Epithelial cell of prostate (primary cell): ENCODE data around the gene TEAD4.

Experiments
- DNase-seq: peaks from one replicate; pipeline ENCODE4 v3.0.0-alpha.2; 2011; ENCODE audit warnings: low read depth, low spot score
- H3K27ac ChIP-seq: fragments of 450-650 bp; 2 replicates; pipeline ENCODE4 v1.5.1; 2017; ENCODE audit warnings: mild to moderate bottlenecking

TEAD4 gene

DNA sequence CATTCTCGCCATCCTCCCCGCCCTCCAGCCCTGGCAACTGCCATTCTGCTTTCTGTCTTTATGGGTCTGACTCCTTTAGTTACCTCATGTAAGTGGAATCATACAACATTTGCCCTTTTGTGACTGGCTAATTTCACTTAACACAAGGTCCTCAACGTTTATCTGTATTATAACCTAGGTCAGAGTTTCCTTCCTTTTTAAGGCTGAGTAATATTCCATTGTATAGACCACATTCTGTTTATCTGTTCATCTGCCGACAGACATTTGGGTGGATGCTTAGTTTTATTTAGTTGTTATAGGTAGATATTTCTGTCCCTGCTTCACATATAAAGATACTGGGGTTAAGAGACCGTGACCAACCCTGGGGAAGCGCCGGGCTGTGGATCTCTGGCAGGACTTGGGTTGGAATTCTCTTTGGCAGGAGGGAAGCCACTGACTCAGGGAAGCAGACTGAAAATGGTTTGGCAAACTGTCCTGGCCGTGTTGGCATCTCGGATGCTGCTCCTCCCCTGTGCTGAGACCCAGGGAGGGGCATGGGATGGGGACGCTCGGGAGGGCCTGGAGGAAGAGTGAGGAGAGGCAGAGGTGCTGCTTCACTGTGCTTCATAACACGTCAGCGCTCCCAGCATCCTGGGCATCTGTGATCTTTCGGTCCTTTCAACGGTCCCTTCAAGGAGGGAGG lies 38.9 kb downstream of the TEAD4 start:
- no peak for DNase-seq
- no peak overlapping the region for H3K27ac ChIP-seq

DNA sequence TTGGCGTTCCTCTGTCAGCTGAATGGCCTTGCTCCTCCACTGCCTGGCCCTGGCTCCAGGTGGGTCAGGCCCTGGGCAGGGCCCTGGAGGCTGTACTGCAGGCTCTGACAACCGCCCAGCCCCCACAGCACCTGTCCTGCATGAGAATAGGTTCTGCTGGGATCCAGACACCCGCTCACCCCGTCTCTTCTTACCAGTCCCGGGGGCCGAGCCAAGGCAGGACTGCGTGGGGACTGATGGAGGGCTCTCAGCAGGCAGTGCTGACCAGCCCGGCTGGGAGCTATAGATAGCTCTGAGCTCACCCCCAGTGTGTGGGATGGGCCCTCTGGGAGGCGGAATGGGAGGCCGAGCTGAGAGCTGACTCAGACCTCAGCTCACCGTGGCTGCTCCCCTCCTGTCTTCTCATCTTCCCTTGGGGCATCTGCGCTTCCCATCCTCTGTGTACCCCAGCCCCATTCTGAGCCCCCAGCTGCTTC lies 39.6 kb downstream of the TEAD4 start:
- DNase-seq: no peak
- H3K27ac ChIP-seq: no peak overlapping the region

DNA sequence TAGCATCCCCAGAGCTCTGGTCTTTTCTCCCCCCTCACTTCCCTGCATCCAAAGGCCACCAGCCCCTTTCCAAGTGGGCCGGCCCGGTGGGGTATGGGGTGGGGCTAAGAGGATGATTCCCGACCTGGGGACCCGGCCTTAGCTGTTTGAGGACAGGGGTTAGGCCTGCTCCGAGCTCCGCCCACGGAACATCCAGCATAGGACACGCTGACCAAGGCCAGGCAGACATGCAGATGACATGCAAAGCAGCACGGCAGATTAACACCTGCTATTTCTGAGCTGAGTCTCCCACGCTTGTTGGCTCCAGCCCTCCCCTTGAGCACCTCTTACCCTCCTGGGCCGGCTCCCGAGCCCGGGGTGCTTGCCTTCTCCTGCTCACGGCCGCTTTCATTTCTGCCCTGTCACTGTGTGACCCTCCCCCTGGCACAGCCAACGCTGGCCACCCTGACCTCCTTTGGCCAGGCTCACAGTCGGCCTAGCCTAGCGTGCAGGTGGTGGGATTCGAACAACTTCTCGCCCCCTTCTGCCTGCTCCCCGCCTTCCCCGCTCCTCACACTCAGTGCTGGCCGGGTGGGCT lies 40.2 kb downstream of the TEAD4 start:
- no peak for DNase-seq
- no peak overlapping the region for H3K27ac ChIP-seq

DNA sequence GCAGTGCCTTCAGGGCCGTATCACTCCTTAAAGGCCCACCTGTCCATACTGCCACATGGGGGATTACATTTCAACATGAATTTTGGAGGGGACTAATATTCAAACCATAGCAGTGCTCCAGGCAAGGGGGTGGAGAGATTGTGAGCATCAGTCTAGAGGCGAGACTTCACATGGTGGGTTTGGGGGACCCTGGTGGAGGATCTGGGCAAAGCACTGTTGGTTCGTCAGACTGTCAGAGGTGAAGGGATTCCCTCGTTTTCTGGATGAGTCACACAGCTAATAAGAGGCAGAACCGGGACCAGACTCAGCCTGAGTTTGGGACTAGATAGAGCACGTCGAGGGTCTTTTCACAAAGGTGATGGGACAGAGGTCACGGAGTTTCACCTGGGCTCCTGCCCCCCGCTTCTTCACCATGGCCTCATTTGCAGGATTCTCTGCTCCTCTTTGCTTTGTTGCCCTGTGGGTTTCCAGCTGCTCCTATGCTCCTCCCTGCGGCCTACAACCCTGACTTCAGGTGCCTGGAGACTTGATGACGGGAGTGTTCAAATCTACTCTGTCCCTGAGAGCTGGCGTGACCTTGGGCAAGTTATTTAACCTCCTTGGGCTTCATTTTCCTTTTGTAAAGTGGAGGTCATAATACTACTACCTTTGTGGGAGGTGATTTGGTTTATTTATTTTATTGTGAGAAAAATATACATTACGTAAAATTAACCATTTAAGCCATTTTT lies 41.5 kb downstream of the TEAD4 start:
- no peak overlapping the region for H3K27ac ChIP-seq
- DNase-seq: no peak

DNA sequence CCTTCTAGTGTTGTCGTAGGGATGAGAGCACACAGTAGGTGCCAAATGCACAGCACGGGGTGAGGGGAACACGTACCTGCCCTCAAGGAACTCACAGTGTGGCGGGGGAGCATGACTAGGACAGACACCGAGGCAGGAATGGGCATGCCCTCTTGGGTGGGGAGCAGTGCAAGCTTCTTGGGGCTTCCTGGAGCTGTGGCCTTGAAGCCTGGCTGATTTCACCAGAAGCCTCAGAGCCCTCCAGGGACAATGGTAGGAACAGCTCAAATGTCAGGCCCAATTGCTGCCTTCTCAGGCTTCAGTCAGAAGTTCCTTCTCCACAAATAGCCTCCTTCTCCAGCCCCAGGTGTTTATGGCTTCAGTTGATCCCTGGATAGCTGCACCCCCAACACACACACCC lies 43.4 kb downstream of the TEAD4 start:
- no peak overlapping the region for H3K27ac ChIP-seq
- no peak for DNase-seq

DNA sequence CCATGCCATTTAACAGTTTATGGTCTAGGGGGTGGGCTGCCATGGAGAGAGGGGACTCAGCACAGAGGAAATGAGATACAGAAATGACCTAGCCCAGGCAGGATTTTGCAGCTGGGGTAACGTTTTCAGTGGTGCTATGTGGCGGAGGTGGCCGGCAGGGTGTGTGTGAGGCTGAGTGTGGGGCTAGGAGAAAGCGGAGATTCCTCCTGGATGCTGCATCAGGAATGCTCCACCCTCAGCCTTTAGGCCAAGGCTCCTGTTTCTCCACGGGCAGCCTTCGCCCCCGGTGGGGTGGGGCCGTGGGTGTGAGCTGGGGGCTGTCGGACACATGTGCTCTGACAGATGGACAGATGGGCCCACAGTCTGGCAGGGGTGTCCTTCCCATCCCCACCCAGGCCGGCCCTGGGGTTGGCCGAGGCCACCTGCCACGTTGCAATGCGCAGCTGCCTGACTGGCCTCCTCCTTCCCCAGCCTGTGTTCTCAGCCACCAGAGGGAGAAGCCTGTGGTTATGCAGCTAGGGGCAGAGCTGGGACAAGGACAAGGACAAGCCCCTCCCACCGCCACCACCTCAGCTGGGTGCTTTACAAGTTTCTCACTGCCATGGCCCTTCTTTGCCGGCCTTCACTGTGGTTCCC lies 44.3 kb downstream of the TEAD4 start:
- H3K27ac ChIP-seq: no peak overlapping the region
- DNase-seq: no peak

DNA sequence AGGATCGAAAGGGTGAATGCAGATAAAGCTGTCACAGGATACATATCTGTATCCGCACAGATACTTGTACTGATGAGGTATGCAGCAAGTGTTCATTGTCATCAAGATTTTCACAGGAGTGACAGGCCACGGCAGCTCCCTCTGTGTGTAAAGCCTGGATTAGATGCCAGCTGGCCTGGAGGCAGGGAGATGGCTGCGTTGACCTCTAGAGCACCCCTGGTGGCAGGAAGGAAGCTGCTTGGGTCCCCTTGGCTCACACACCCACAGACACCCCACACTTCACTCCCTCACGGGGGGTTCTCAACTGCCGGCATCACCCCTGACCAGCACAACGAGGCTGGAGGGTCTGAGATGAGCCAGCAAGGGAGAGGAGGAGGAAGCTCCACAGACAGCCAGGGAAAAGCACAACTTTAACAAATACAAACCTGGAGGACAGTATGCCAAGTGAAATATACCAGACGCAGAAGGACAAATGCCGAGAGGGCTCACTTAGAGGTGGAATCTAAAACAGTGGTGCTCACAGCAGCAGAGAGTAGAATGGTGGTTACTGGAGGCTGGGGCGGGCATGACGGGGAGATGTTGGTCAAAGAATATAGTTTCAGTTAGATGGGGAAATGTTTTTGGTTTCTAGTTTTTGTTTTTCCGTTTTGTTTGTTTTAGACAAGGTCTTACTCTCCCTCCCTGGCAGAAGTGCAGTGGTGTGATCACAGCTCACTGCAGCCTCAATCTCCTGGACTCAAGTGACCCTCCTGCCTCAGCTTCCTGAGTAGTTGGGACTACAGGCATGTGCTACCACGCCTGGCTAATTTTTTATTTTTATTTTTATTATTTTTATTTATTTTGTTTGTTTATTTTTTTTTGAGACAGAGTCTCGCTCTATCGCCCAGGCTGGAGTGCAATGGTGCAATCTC lies 45.7 kb downstream of the TEAD4 start:
- DNase-seq: no peak
- no peak overlapping the region for H3K27ac ChIP-seq

DNA sequence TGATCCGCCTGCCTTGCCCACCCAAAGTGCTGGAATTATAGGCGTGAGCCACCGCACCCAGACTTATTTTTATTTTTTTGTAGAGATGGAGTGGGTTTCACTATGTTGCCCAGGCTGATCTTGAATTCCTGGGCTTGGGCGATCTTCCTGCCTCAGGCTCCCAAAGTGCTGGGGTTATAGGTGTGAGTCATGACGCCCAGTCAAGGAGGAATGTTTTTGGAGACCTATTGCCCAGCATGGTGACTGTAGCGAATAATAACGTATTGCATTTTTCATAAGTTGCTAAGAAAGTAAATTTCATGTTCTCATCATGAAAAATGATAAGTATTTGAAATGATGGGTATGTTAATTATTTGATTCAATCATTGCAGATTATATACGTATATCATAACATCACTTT lies 46.5 kb downstream of the TEAD4 start:
- no peak for DNase-seq
- no peak overlapping the region for H3K27ac ChIP-seq

DNA sequence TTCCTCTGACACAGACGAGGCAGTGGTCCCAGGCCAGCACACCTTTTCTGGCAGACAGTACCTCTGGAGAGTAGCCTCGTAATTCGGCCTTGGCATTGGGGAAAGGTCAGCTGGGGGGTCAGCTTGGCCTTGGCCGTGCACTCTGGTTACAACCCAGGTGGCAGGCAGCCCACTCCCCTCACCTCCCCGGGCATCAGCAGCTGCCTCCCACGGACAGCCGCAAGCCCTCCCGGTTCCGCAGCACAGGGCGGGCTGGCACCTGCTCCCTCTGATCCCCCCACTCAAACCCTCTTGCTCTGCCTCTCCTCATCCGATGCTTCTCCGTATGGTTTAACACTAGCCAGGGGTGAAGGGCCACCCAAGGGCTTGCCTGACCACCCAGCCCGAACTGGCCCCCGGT lies 50.6 kb downstream of the TEAD4 start:
- no peak overlapping the region for H3K27ac ChIP-seq
- DNase-seq: no peak

DNA sequence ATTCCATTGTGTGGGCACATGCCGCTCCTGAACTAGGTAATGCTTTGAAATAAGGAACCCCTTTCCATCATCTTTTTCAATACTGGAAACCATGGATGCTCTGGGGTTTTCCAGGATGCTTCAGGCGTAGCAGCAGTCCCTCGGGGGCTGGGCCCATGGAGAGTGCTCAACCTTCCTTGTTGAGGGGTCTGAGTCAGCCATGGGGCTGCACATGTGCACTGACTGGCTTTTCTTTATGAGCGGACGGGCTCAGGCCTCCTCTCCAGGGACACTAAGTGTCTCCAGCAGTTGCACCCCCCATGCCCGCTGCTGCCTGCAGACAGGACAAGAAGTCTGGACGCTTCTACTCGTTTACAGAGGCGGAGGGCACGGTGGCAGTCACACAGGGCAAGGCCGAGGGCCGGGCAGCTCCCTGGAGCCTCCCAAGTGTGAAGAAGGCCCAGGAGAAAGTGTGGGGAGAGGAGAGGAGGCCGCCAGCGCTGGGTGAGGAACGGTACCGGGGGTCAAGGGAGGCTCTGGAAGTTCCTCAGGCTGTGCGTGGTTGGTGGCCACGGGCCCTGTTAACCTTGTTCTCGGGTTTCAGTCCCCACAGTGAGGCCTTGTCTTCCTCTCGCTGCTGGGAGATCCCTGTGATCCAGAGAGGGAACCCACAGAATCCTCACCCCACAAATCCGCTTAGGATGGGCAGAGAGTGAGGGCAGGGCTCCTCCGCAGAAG lies 51.2 kb downstream of the TEAD4 start:
- no peak overlapping the region for H3K27ac ChIP-seq
- no peak for DNase-seq

DNA sequence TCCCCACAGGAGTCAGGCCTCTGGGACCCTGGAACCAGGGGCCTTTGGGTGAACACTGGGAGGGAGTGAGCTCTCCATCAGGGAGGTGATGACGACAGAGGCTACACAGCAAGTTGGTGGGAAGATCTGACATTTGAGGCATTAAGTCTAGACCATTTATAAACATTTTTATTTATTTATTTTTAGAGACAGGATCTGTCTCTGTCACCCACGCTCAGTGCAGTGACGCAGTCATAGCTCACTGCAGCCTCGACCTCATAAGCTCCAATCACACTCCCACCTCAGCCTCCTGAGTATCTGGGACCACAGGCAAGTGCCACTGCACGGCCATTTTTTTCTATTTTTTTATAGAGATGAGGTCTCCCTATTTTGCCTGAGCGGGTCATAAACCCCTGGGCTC lies 53.6 kb downstream of the TEAD4 start:
- no peak overlapping the region for H3K27ac ChIP-seq

DNA sequence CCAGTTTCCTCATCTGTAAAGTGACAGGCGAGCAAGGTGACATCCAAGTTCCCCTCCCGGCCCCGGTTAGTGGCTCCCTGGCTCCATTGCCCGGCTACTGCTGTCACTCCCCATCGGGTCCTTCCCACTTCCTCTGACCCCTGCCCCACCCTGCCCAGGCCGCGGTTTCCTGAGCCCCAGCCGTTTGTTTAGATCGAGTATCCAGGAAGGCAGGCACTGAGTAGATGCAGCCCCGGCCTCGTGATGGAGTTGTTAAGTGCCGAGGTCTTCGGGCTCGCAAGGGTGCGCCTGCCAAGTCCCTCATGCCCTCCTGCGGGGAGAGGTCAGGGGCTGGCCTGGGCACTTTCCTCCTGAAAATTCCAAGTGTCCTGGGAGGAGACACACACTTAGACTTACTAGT lies 55.4 kb downstream of the TEAD4 start:
- no peak overlapping the region for H3K27ac ChIP-seq
- no peak for DNase-seq

More for the DNA sequence above, 53.6 kb downstream of the TEAD4 start:
- no peak for DNase-seq

DNA sequence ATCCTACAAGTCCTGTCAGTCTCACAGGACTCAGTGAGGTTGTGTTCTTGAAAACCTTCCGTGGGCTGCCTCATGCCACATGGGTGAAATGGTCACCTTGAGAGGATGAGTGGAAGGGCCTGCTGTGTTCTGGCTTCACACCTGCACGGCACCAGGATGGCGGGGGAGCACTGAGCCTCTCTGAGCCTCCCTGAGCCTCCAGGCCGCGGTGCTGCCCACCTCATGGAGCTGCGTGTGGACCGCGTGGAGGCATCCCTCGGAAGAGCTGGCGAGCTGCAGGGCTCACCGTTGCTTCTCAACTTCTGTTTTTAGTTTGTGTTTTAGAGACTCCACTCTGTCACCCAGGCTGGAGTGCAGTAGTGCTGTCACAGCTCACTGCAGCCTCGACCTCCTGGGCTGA lies 56.2 kb downstream of the TEAD4 start:
- DNase-seq: no peak

DNA sequence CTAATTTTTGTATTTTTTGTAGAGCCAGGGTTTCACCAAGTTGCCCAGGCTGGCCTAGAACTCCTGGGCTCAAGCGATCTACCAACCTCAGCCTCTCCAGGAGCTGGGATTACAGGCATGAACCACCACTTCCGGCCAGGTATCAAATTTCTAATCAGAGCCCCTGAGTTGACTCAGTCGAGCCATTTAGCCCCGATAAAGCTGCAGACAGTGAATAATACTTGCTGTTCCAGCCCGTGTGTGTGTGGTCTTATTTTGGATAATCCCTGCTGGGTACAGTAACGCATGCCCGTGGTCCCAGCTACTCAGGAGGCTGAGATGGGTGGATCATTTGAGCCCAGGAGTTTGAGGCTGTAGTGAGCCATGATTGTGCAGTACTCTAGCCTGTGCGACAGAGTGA lies 57.0 kb downstream of the TEAD4 start:
- no peak for DNase-seq
- H3K27ac ChIP-seq: no peak overlapping the region

More for the DNA sequence above, 56.2 kb downstream of the TEAD4 start:
- H3K27ac ChIP-seq: no peak overlapping the region

DNA sequence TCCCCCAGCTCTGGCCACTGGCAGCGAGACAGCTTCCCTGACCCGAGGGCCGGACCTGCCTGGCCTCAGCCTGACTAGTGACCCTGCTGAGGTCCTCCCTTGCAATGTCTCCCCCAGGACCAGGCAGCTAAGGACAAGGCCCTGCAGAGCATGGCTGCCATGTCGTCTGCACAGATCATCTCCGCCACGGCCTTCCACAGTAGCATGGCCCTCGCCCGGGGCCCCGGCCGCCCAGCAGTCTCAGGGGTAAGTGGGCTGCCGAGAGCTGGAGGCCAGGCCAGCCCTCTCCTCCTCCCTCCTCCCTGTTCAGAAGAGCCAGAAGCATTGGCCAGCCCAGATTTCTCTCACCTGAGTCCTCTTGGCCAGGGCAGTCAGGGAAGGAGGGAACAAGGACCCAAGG lies 58.1 kb downstream of the TEAD4 start:
- no peak overlapping the region for H3K27ac ChIP-seq
- DNase-seq: no peak

DNA sequence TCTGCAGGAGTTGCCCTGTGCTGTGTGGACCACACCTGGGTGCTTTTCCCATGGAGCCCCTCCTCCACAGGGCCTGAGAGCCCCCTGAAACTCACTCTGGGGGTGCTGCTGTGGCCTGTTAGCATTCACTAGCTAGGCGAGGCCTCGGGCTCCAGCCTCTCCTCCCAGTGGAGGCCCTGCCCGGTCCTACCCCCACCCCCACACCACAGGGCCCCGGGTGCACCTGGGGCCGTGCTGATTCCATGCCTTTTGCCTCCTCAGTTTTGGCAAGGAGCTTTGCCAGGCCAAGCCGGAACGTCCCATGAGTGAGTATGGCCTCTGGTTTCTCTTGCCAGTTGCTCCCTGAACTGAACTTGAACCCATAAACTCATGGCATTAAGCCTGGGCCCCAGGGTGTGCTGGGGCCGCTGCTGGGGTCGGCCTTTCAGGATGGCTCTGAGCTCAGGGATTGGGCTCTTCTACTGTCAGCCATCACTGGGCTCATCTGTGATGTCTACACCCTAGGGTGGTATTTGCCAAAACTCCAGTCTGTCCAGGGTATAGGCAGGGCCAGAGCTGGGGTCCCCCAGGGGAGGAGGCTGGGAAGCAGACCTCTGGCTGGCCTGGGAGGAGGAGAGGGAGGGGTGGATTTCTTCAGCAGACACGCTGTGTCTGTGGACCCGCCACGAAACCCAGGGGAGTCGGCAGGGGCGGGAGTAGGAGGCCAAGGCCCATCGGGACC lies 59.2 kb downstream of the TEAD4 start:
- no peak overlapping the region for H3K27ac ChIP-seq
- no peak for DNase-seq

DNA sequence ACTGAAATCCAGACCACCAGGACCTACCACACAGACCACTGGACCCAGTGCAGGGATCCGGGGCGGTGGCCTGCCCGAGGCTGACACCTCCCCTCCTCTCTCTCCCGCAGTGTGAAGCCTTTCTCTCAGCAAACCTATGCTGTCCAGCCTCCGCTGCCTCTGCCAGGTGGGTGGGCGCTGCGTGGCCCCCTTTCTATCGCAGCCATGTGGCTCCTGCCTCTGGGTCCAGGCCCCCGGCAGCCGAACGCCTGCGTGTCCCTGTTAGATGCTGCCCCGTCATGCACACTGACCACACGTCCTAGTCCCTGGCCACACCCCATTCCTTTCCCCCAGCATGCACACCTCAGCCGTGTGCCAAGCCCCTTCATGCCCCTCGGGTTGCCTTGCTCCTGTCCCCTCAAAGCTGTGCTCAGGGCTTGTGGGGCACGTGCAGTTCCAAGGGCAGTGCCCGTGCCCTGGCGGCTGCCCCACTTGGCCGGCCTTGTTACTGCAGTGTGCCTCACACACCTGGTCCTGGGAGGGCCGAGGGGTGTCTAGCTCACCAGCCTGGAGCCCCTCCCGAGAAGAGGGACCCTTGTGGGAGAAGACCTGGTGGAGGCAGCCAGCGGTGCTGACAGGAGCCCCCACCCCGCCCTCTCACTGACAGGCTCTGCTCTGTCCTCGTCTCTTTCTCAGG lies 59.9 kb downstream of the TEAD4 start:
- no peak overlapping the region for H3K27ac ChIP-seq
- DNase-seq: no peak

DNA sequence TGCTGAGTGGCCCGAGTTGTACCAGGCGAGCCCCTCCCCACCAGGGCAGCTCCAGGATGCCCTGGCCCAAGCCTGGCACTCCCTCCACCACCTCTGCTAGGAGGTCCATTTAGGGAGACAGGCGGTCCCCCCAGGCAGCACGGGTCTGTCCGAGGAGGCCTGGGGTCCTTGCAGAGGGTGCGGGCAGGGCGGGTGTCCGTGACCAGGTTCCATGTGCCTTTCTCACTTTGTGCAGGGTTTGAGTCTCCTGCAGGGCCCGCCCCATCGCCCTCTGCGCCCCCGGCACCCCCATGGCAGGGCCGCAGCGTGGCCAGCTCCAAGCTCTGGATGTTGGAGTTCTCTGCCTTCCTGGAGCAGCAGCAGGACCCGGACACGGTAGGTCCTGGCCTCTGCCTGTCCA lies 61.2 kb downstream of the TEAD4 start:
- DNase-seq: no peak
- no peak overlapping the region for H3K27ac ChIP-seq
